HEK293 (cell line): ENCODE measurements around the gene GPR15.

Source experiments
- CTCF ChIP-seq: fragments of 450-650 bp; formaldehyde crosslinking; IDR thresholded peaks from 2 replicates; pipeline ENCODE4 v1.5.1; 2016; ENCODE audit warnings: missing biosample characterization, missing genetic modification characterization
- PRDM2 ChIP-seq: fragments of 450-650 bp; formaldehyde crosslinking; IDR thresholded peaks from 2 replicates; pipeline ENCODE4 v1.5.1; 2016; ENCODE audit warnings: missing biosample characterization, missing genetic modification characterization, borderline replicate concordance
- REST ChIP-seq: fragments of 450-650 bp; formaldehyde crosslinking; IDR thresholded peaks from 2 replicates; pipeline ENCODE4 v1.5.1; 2016; ENCODE audit warnings: missing biosample characterization, missing genetic modification characterization
- SP3 ChIP-seq: fragments of 450-650 bp; formaldehyde crosslinking; IDR thresholded peaks from 2 replicates; pipeline ENCODE4 v1.5.1; 2016; ENCODE audit warnings: missing biosample characterization, missing genetic modification characterization
- ZNF10 ChIP-seq: fragments of 450-650 bp; formaldehyde crosslinking; IDR thresholded peaks from 2 replicates; pipeline ENCODE4 v1.5.1; 2017; ENCODE audit warnings: missing biosample characterization, missing genetic modification characterization
- ZNF514 ChIP-seq: fragments of 450-650 bp; formaldehyde crosslinking; IDR thresholded peaks from 2 replicates; pipeline ENCODE4 v1.5.1; 2016; ENCODE audit warnings: missing biosample characterization, missing genetic modification characterization
- ZNF548 ChIP-seq: fragments of 450-650 bp; formaldehyde crosslinking; IDR thresholded peaks from 2 replicates; pipeline ENCODE4 v1.5.1; 2016; ENCODE audit warnings: missing biosample characterization, missing genetic modification characterization
- ZNF596 ChIP-seq: fragments of 450-650 bp; IDR thresholded peaks from 2 replicates; pipeline ENCODE4 v1.5.0; 2018; ENCODE audit warnings: missing biosample characterization, mild to moderate bottlenecking, missing genetic modification characterization, moderate library complexity

- TF ChIP-seq PRDM2 (tag by site-specific recombination) (no peak), SP3 (tag by site-specific recombination) (no peak), ZNF10 (tag by site-specific recombination) (no peak), REST (tag by site-specific recombination) (no peak), ZNF596 (tag by site-specific recombination) (no peak), ZNF548 (tag by site-specific recombination) (no peak), ZNF514 (tag by site-specific recombination) (no peak), CTCF (tag by site-specific recombination) (no peak)
Observed at GRCh38 chr3:98504539-98504938, 27.2 kb upstream of the GPR15 start.
